H9 (cell line): ENCODE data around the gene C10orf105. TPM values are rescaled to one million over a fixed set of nuclear protein-coding genes. Genes with fewer than 3 reads are reported as not detected.

ENCODE experiments used
- DNase-seq: peaks from one replicate; pipeline ENCODE4 v3.0.0-alpha.2; 2017
- H2AFZ ChIP-seq: one replicate; pipeline ENCODE4 v1.6.1; 2013; ENCODE audit warnings: mild to moderate bottlenecking, low read length, control low read depth, moderate library complexity
- H2AK5ac ChIP-seq: 2 replicates; pipeline ENCODE4 v1.6.1; 2013; ENCODE audit warnings: low read length, control low read depth, mixed read lengths; ENCODE audit not compliant: insufficient read length
- H2BK120ac ChIP-seq: one replicate; pipeline ENCODE4 v1.6.1; 2013; ENCODE audit warnings: low read depth, mild to moderate bottlenecking, low read length, control low read depth, inconsistent platforms; ENCODE audit not compliant: poor library complexity, severe bottlenecking
- H2BK12ac ChIP-seq: 2 replicates; pipeline ENCODE4 v1.6.1; 2013; ENCODE audit warnings: low read length, control low read depth, mixed read lengths, low read depth; ENCODE audit not compliant: insufficient read length
- H2BK15ac ChIP-seq: 2 replicates; pipeline ENCODE4 v1.6.1; 2013; ENCODE audit warnings: low read depth, low read length, control low read depth
- H2BK20ac ChIP-seq: one replicate; pipeline ENCODE4 v1.6.1; 2013; ENCODE audit warnings: low read depth, mild to moderate bottlenecking, low read length, control low read depth, inconsistent platforms; ENCODE audit not compliant: poor library complexity, severe bottlenecking
- H2BK5ac ChIP-seq: 2 replicates; pipeline ENCODE4 v1.6.1; 2013; ENCODE audit warnings: low read length, control low read depth, mixed read lengths; ENCODE audit not compliant: insufficient read length
- H3K14ac ChIP-seq: 2 replicates; pipeline ENCODE4 v1.6.1; 2013; ENCODE audit warnings: low read length, control low read depth; ENCODE audit not compliant: insufficient read depth
- H3K18ac ChIP-seq: 2 replicates; pipeline ENCODE4 v1.6.1; 2013; ENCODE audit warnings: low read depth, mild to moderate bottlenecking, mixed read lengths, low read length, control low read depth; ENCODE audit not compliant: insufficient read length
- H3K23ac ChIP-seq: 2 replicates; pipeline ENCODE4 v1.6.1; 2013; ENCODE audit warnings: low read length, control low read depth, mixed read lengths, low read depth; ENCODE audit not compliant: insufficient read length
- H3K23me2 ChIP-seq: 2 replicates; pipeline ENCODE4 v1.6.1; 2013; ENCODE audit warnings: low read depth, mild to moderate bottlenecking, mixed read lengths, low read length, control low read depth; ENCODE audit not compliant: insufficient read length, poor library complexity, severe bottlenecking
- H3K27ac ChIP-seq: 2 replicates; pipeline ENCODE4 v1.5.1; 2013; ENCODE audit warnings: low read length, control low read depth, mixed read lengths, low read depth; ENCODE audit not compliant: insufficient read length
- H3K27me3 ChIP-seq: 2 replicates; pipeline ENCODE4 v1.6.1; 2013; ENCODE audit warnings: low read length, control low read depth, inconsistent platforms; ENCODE audit not compliant: insufficient read depth
- H3K4ac ChIP-seq: 2 replicates; pipeline ENCODE4 v1.6.1; 2013; ENCODE audit warnings: low read depth, mild to moderate bottlenecking, control low read depth, inconsistent platforms, low read length, moderate library complexity
- H3K4me1 ChIP-seq: 2 replicates; pipeline ENCODE4 v1.6.1; 2013; ENCODE audit warnings: low read length, control low read depth, inconsistent platforms; ENCODE audit not compliant: insufficient read depth
- H3K4me2 ChIP-seq: 2 replicates; pipeline ENCODE4 v1.6.1; 2013; ENCODE audit warnings: low read length, control low read depth, mixed read lengths; ENCODE audit not compliant: insufficient read length, insufficient read depth
- H3K56ac ChIP-seq: 2 replicates; pipeline ENCODE4 v1.6.1; 2013; ENCODE audit warnings: low read depth, mild to moderate bottlenecking, mixed read lengths, low read length, control low read depth; ENCODE audit not compliant: insufficient read length
- H3K79me1 ChIP-seq: 2 replicates; pipeline ENCODE4 v1.6.1; 2013; ENCODE audit warnings: low read depth, mild to moderate bottlenecking, moderate library complexity, low read length, control low read depth, inconsistent platforms; ENCODE audit not compliant: insufficient read depth, poor library complexity, severe bottlenecking
- H3K79me2 ChIP-seq: 2 replicates; pipeline ENCODE4 v1.6.1; 2013; ENCODE audit warnings: low read length, control low read depth, inconsistent platforms; ENCODE audit not compliant: insufficient read depth
- H3K9ac ChIP-seq: 2 replicates; pipeline ENCODE4 v1.6.1; 2013; ENCODE audit warnings: low read length, control low read depth, mixed read lengths; ENCODE audit not compliant: insufficient read length; ENCODE audit errors: extremely low read depth
- H3K9me3 ChIP-seq: one replicate; pipeline ENCODE4 v1.6.1; 2013; ENCODE audit warnings: low read depth, low read length, inconsistent platforms; ENCODE audit not compliant: control insufficient read depth
- H3T11ph ChIP-seq: one replicate; pipeline ENCODE4 v1.6.1; 2013; ENCODE audit warnings: mild to moderate bottlenecking, low read length, control low read depth, inconsistent platforms
- H4K20me1 ChIP-seq: one replicate; pipeline ENCODE4 v1.6.1; 2013; ENCODE audit not compliant: control insufficient read depth, insufficient read length, insufficient read depth
- H4K5ac ChIP-seq: 2 replicates; pipeline ENCODE4 v1.6.1; 2013; ENCODE audit warnings: low read depth, mild to moderate bottlenecking, mixed read lengths, low read length, control low read depth; ENCODE audit not compliant: insufficient read length
- H4K8ac ChIP-seq: replicated peaks from 2 replicates; pipeline ENCODE4 v1.6.1; 2013; ENCODE audit warnings: low read length, control low read depth, mixed read lengths, low read depth; ENCODE audit not compliant: insufficient read length
- H4K91ac ChIP-seq: 2 replicates; pipeline ENCODE4 v1.6.1; 2013; ENCODE audit warnings: low read depth, mild to moderate bottlenecking, moderate library complexity, mixed read lengths, low read length, control low read depth; ENCODE audit not compliant: insufficient read length
- H3K27ac Mint-ChIP-seq, 3 experiments: 2 replicates in 2 of 3; 3 replicates in 1 of 3; pipeline ENCODE4 v1.8.0; 2020 to 2021; ENCODE audit warnings: mixed read lengths in 3 of 3, mild to moderate bottlenecking in 1 of 3, moderate library complexity in 1 of 3
- H3K27me3 Mint-ChIP-seq: 2 replicates; pipeline ENCODE4 v1.8.0; 2021; ENCODE audit warnings: low read depth, mild to moderate bottlenecking, moderate library complexity, mixed read lengths
- H3K36me3 Mint-ChIP-seq, 3 experiments: 2 replicates in 2 of 3; 3 replicates in 1 of 3; pipeline ENCODE4 v1.8.0; 2020 to 2021; ENCODE audit warnings: low read depth in 3 of 3, mixed read lengths in 3 of 3; ENCODE audit not compliant: insufficient read depth in 1 of 3
- H3K4me1 Mint-ChIP-seq, 2 experiments: 2 replicates each; pipeline ENCODE4 v1.8.0; 2020; ENCODE audit warnings: mixed read lengths in 2 of 2
- H3K4me3 Mint-ChIP-seq, 2 experiments: 2 replicates in 1 of 2; 3 replicates in 1 of 2; pipeline ENCODE4 v1.8.0; 2020 to 2021; ENCODE audit warnings: mild to moderate bottlenecking in 2 of 2, mixed read lengths in 2 of 2, moderate library complexity in 1 of 2
- H3K9me3 Mint-ChIP-seq, 2 experiments: 2 replicates in 1 of 2; 3 replicates in 1 of 2; pipeline ENCODE4 v1.8.0; 2020; ENCODE audit warnings: mild to moderate bottlenecking in 2 of 2, mixed read lengths in 2 of 2, moderate library complexity in 1 of 2
- CTCF ChIP-seq: fragments of 200-600 bp; sonication (generic); conservative IDR thresholded peaks from 3 replicates; pipeline ENCODE4 v1.8.0; 2021; ENCODE audit warnings: antibody characterized with exemption, mild to moderate bottlenecking
- WGBS: extraction: QIAGEN DNeasy Blood & Tissue Kit; methylation state at CpG from one replicate; pipeline ENCODE4 v1.1.7; 2013; ENCODE audit warnings: missing lambda C conversion rate, low lambda C conversion rate, mixed read lengths; ENCODE audit not compliant: insufficient read length; ENCODE audit errors: extremely low coverage; 5-methylcytosine and 5-hydroxymethylcytosine counted together
- total RNA-seq: library from RNA; stranded (reverse); gene quantifications from 2 replicates; pipeline ENCODE4 v1.2.1, GENCODE V29; 2021

C10orf105 gene
- total RNA-seq, 1 experiment from 2014 or later: 0.26 TPM

DNA sequence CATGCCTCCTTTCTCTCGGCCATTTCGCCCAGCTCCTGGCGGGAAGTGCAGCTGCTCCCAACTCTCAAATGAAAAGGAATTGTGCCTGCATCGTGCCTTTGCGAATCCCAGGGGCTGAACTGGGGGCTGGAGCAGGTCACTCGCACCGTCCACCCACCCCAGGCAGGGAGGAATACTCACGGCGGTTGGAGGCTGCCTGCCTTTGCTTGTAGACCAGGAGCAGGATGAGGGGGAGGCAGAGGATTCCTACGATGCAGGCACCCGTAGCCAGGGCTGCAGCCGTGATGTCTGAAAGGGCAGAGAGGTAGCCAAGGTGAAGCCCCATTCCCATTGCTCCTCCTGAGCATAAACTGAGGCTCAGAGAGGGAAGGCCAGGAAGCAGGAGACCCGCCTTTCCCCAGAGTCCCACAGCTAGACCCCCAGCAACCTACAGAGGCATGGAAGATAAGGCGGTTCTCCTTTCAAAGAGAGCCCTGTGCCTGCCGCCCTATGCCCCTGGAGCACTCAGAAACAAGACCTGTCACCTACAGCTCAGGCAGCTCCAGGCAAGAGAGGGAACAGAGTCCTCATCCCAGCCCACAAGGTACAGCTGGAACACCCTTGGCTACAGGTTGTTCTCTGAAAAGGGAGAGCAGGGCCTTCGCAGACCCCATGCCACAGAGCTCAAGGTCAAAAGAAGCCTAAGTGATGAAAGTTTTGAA, 35.8 kb upstream of the C10orf105 start:
- H3K4me2 ChIP-seq: no peak overlapping the region
- H3K56ac ChIP-seq: no peak overlapping the region
- no peak overlapping the region for H4K8ac ChIP-seq
- H2AFZ ChIP-seq: no peak overlapping the region
- H3T11ph ChIP-seq: no peak overlapping the region
- no peak overlapping the region for H2AK5ac ChIP-seq
- H2BK15ac ChIP-seq: no peak overlapping the region
- no peak overlapping the region for H2BK20ac ChIP-seq
- Mint-ChIP-seq H3K4me1 (peaks cover 15 to 30% of the 10 kb centered on the region in 2 experiments), H3K9me3 (no peaks in the 10 kb centered on the region; a peak in 1 of 5 replicates), H3K27me3 (peaks cover 2% of the 10 kb centered on the region), H3K27ac (no peak overlapping the region), H3K4me3 (no peak overlapping the region), H3K36me3 (no peaks in the 10 kb centered on the region)
- H3K4me1 ChIP-seq: no peaks in the 10 kb centered on the region
- no peaks in the 10 kb centered on the region for H3K27me3 ChIP-seq
- no peak overlapping the region for H3K23ac ChIP-seq
- no peak overlapping the region for H3K4ac ChIP-seq
- H3K18ac ChIP-seq: no peak overlapping the region
- no peaks in the 10 kb centered on the region for H3K79me1 ChIP-seq
- no peak overlapping the region for H4K5ac ChIP-seq
- H3K14ac ChIP-seq: no peak overlapping the region
- no peak overlapping the region for H3K27ac ChIP-seq
- no peaks in the 10 kb centered on the region for H4K20me1 ChIP-seq
- H3K9me3 ChIP-seq: no peaks in the 10 kb centered on the region
- H2BK120ac ChIP-seq: no peak overlapping the region
- no peak overlapping the region for H2BK12ac ChIP-seq
- no peak overlapping the region for H4K91ac ChIP-seq
- no CpG with 5 or more reads among the region's 16 CpGs for WGBS
- H2BK5ac ChIP-seq: no peak overlapping the region
- no peak for TF ChIP-seq CTCF
- no peaks in the 10 kb centered on the region; the same call in 1 of the 2 replicates for H3K79me2 ChIP-seq
- DNase-seq: no peak
- H3K9ac ChIP-seq: no peak overlapping the region
- H3K23me2 ChIP-seq: no peaks in the 10 kb centered on the region
